GM12864 (cell line): ENCODE results near the gene NPR1.

Experiments
- DNase-seq: peaks from one replicate; pipeline ENCODE4 v3.0.0-alpha.2; 2011; ENCODE audit warnings: low read depth
- H3K4me3 ChIP-seq: 2 replicates; pipeline ENCODE4 v1.5.1; 2011; ENCODE audit warnings: mild to moderate bottlenecking, low read depth, low read length, control low read depth
- CTCF ChIP-seq: IDR thresholded peaks from 2 replicates; pipeline ENCODE4 v1.5.1; 2011; ENCODE audit warnings: low read depth, mild to moderate bottlenecking, moderate library complexity, low read length, control low read depth, inconsistent platforms; ENCODE audit errors: missing control alignments

The NPR1 gene

GRCh38 chr1:153649137-153649862 is 29.2 kb upstream of the NPR1 start:
- no peak overlapping the region for H3K4me3 ChIP-seq
- no peak for DNase-seq
- no peak for TF ChIP-seq CTCF

- TF ChIP-seq CTCF = no peak
Measured at GRCh38 chr1:153649863-153650235, 28.6 kb upstream of the NPR1 start.

GRCh38 chr1:153651771-153652170 is 26.7 kb upstream of the NPR1 start:
- TF ChIP-seq CTCF = no peak
- no peak for DNase-seq
- no peak overlapping the region for H3K4me3 ChIP-seq

More at GRCh38 chr1:153649863-153650235, 28.6 kb upstream of the NPR1 start:
- no peak for DNase-seq
- no peak overlapping the region for H3K4me3 ChIP-seq

- H3K4me3 ChIP-seq = no peak overlapping the region
- DNase-seq = no peak
- no peak for TF ChIP-seq CTCF
Measured at GRCh38 chr1:153652805-153653500, 25.5 kb upstream of the NPR1 start.

GRCh38 chr1:153655333-153655732 is 23.2 kb upstream of the NPR1 start:
- no peak for DNase-seq
- H3K4me3 ChIP-seq = no peak overlapping the region
- TF ChIP-seq CTCF = no peak

GRCh38 chr1:153658400-153659174 is 19.9 kb upstream of the NPR1 start, which contains the start of gene SNAPIN:
TSS of gene SNAPIN (plus strand) at chr1:153658703. CDS start at chr1:153658744, 41 bp downstream.
- peak; percentile 57 for DNase-seq
- peak within 1 kb of the TSS; percentile 70 for H3K4me3 ChIP-seq
- TF ChIP-seq CTCF = peak; percentile 8
